Ascending aorta (tissue), 2 donors: ENCODE data around the gene ZGPAT. TPM values are rescaled to one million over a fixed set of nuclear protein-coding genes. Genes with fewer than 3 reads are reported as not detected.

Experiments
- DNase-seq, 2 donors: peaks; one replicate each; pipeline ENCODE4 v3.0.0-alpha.2; 2019; ENCODE audit warnings: low spot score in 2 of 2
- H3K27ac ChIP-seq, 2 donors: fragments of 200-600 bp; sonication (generic); one replicate each; pipeline ENCODE4 v1.5.1; 2016 to 2017; ENCODE audit warnings: mild to moderate bottlenecking in 1 of 2
- H3K27me3 ChIP-seq: fragments of 200-600 bp; sonication (generic); one replicate; pipeline ENCODE4 v1.5.1; 2017
- H3K36me3 ChIP-seq, 2 donors: fragments of 200-600 bp; sonication (generic); one replicate each; pipeline ENCODE4 v1.5.1; 2016
- H3K4me1 ChIP-seq, 2 donors: fragments of 200-600 bp; sonication (generic); one replicate each; pipeline ENCODE4 v1.5.1; 2016 to 2017; ENCODE audit warnings: mild to moderate bottlenecking in 1 of 2
- H3K4me3 ChIP-seq, 2 donors: fragments of 200-600 bp; sonication (generic); one replicate each; pipeline ENCODE4 v1.5.1; 2016 to 2017; ENCODE audit warnings: mild to moderate bottlenecking in 1 of 2
- H3K9me3 ChIP-seq, 2 donors: fragments of 200-600 bp; sonication (generic); one replicate each; pipeline ENCODE4 v1.5.1; 2016
- intact Hi-C: fragments of 100-400 bp; cut with DNase I; formaldehyde crosslinking; loops from one replicate; pipeline ENCODE4 v1.15.1; 2023
- total RNA-seq: library from RNA; depleted of rRNA; stranded (reverse); fragments of >200 nt; gene quantifications from one replicate; pipeline ENCODE4 v1.1.0, GENCODE V29; 2016
- TF ChIP-seq, protein P1 (sequence below), 3 experiments: fragments of 200-600 bp in 2 of 3; fragments of 450-650 bp in 1 of 3; sonication (generic) in 2 of 3; IDR thresholded peaks; one replicate each; pipeline ENCODE4 v1.5.1; 2016 to 2019; ENCODE audit warnings: antibody characterized with exemption in 3 of 3, mild to moderate bottlenecking in 1 of 3, moderate library complexity in 1 of 3

The ZGPAT gene
- total RNA-seq, 1 donor from 2014 or later: 42.4 TPM

DNA sequence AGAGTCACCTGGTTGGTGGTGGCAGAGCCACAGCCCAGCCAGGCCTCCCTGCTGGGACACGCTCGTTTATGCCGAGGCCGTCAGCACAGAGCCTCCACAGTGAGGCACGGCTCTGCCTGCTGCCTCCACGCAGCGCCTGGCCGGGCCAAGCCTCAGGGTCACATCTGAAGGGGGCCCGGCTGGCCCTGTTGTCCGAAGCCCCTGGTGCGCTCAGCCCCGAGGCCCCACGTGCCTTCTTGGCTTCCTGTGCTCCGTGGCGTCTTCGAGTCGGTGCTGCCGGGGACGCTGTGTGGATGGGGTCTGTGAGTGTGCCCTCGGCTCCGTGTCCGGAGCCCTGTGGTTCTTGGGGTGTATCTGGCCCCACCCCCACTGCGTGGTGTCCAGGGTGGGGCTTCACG lies 21.7 kb upstream of the ZGPAT start:
- DNase-seq: no peak
- Histone ChIP-seq H3K27me3 (no peaks in the 10 kb centered on the region), H3K36me3 (peaks cover 0 to 6% of the 10 kb centered on the region in 2 donors), H3K4me3 (no peak overlapping the region), H3K9me3 (no peaks in the 10 kb centered on the region), H3K4me1 (peaks cover 11 to 31% of the 10 kb centered on the region in 2 donors), H3K27ac (peak overlapping the region; percentile 66 to 87)
- intact Hi-C loops: no loop called here
- TF ChIP-seq, protein P1, sequence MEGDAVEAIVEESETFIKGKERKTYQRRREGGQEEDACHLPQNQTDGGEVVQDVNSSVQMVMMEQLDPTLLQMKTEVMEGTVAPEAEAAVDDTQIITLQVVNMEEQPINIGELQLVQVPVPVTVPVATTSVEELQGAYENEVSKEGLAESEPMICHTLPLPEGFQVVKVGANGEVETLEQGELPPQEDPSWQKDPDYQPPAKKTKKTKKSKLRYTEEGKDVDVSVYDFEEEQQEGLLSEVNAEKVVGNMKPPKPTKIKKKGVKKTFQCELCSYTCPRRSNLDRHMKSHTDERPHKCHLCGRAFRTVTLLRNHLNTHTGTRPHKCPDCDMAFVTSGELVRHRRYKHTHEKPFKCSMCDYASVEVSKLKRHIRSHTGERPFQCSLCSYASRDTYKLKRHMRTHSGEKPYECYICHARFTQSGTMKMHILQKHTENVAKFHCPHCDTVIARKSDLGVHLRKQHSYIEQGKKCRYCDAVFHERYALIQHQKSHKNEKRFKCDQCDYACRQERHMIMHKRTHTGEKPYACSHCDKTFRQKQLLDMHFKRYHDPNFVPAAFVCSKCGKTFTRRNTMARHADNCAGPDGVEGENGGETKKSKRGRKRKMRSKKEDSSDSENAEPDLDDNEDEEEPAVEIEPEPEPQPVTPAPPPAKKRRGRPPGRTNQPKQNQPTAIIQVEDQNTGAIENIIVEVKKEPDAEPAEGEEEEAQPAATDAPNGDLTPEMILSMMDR (IDR thresholded peaks at IDR 0.05): no peak

DNA sequence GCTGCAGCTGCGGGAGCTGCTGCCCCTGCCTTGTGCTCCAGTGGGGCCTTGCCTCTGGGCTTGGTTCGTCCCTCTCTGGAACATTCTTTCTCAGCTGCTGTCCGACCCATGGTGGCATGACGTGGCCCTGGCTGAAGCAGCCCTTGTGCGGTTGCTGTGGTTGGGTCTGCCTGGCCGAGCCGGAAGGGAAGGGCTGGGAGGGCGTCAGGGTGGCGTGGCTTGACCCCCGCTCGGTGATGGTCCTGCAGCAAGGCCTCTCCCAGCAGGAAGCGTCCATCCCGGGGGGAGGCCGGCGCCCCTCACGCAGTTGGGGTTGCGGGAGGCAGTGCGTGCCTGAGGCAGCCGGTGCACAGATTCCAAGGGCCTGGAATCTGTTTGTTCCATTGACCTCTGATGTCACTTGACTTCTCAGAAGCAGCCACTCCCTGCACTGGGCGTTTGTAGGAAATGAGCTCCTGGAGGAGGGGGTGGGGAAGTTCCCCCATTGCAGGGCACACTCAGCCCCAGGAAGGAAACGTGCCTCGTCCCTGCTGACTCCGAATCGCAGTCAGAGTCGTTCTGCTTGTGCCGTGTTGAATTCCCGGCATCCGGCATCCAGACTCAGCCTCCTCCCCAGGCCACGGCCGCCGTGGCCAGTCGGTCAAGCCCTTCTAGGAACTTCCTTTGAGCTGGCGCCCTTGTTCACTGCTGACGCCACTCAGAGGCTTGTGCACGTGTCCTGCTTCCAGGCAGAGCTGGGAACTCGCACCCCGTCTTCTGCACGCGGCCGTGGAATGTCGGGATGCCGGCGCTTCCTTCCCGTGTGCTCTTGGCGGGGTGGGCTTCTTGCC lies 21.1 kb upstream of the ZGPAT start:
- Histone ChIP-seq H3K36me3 (peaks cover 0 to 6% of the 10 kb centered on the region in 2 donors), H3K9me3 (no peaks in the 10 kb centered on the region), H3K4me1 (peaks cover 9 to 28% of the 10 kb centered on the region in 2 donors), H3K27ac (peak overlapping the region; percentile 66 to 87), H3K27me3 (no peaks in the 10 kb centered on the region), H3K4me3 (no peak overlapping the region)
- peak; percentile 51 to 86 for DNase-seq
- intact Hi-C loops: no loop called here
- TF ChIP-seq, protein P1 (IDR thresholded peaks at IDR 0.05): no peak

DNA sequence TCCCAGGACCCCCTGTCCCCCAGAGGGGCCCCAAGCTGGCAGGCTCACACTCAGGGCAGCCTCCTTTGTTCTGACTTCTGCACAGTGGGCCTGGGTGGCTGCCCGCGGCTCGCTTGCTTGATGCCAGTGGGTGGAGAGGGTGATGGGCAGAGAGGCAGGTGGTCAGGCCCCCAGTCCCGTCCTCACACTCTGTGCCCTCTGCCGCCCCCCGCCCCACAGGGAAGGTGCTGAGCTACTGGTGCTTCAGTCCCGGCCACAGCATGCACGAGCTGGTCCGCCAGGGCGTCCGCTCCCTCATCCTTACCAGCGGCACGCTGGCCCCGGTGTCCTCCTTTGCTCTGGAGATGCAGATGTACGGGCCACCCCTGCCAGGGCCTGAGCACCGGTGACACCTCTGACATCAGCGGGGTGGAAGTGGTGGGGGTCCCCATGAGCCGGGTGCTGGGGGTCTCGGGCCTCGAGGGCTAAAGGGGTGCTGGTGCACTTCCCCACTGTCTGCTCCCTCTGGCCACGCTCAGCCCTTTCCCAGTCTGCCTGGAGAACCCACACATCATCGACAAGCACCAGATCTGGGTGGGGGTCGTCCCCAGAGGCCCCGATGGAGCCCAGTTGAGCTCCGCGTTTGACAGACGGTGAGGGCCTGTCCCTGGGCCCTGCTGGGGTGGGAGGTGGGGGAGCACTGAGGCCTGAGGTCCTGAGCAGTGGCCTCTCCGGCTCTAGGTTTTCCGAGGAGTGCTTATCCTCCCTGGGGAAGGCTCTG lies 20.2 kb upstream of the ZGPAT start:
- Histone ChIP-seq H3K4me1 (peaks cover 6 to 20% of the 10 kb centered on the region in 2 donors), H3K36me3 (peaks cover 0 to 6% of the 10 kb centered on the region in 2 donors), H3K9me3 (no peaks in the 10 kb centered on the region), H3K27ac (peak overlapping the region; percentile 66 to 87), H3K27me3 (no peaks in the 10 kb centered on the region), H3K4me3 (no peak overlapping the region)
- no peak for DNase-seq
- intact Hi-C loops: no loop called here
- TF ChIP-seq, protein P1 (IDR thresholded peaks at IDR 0.05): no peak

DNA sequence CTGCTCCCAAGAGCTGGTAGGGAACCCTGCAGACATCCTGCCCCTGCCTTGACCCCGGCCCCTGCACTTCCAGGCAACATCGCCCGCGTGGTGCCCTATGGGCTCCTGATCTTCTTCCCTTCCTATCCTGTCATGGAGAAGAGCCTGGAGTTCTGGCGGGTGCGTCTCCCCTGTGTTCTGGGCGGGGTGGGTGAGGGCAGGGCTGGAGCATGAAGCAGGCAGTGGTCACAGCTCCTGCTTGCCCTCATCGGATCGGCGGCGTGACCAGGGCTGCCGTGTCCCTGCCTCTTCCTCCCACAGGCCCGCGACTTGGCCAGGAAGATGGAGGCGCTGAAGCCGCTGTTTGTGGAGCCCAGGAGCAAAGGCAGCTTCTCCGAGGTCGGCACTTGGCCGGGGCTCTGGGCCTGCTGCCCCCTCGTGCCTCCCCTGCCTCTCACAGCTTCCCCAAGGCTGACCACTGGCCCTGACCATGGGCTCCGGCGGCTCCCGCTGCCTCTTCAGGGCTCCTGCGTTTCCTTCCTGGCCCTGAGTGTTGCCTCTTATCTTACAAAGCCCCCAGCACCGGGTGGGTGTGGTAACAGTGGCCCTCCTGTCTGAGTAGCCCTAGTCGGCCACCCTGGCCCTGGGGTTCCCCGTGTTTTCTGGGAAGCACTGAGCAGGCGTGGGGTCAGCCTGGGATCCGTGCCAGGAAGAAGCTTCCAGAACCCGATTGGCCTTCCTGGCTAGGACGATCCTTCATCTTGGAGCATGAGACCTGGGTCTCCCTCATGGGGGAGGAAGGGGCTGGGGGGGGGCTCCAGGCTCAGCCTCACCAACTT lies 19.4 kb upstream of the ZGPAT start:
- Histone ChIP-seq H3K27me3 (no peaks in the 10 kb centered on the region), H3K4me1 (peaks cover 0 to 12% of the 10 kb centered on the region in 2 donors), H3K36me3 (peaks cover 0 to 6% of the 10 kb centered on the region in 2 donors), H3K9me3 (no peaks in the 10 kb centered on the region), H3K27ac (peak overlapping the region; percentile 66 to 87), H3K4me3 (no peak overlapping the region)
- no peak for DNase-seq
- intact Hi-C loops: no loop called here
- TF ChIP-seq, protein P1 (IDR thresholded peaks at IDR 0.05): no peak
